MCF 10A (cell line): ENCODE data around the gene INF2. TPM values are rescaled to one million over a fixed set of nuclear protein-coding genes. Genes with fewer than 3 reads are reported as not detected.
A peak's percentile ranks its signal among the peaks of the same experiment; 100 is the strongest.

Source experiments
- BruUV-seq: library from RNA; stranded (reverse); fragments of 400-500 nt; replicated peaks from 2 replicates; lab custom pipeline; 2021; lab: Mats Ljungman, UMichigan
- CTCF ChIA-PET: fragments of 300-600 bp; sonication (Branson Sonifier 250); formaldehyde crosslinking; extraction: SDS; loops from one replicate; lab custom pipeline; 2021; ENCODE audit warnings: antibody characterized with exemption, inconsistent platforms; lab: Yijun Ruan, JAX
- POLR2A ChIA-PET: fragments of 300-600, 350-650 bp; sonication (Branson Sonifier 250); formaldehyde crosslinking; extraction: SDS; loops from one replicate; lab custom pipeline; 2020; ENCODE audit warnings: antibody characterized with exemption, inconsistent platforms; lab: Yijun Ruan, JAX
- DNase-seq: peaks from one replicate; pipeline ENCODE4 v3.0.0-alpha.2; 2018; ENCODE audit not compliant: unreplicated experiment
- H3K27ac Mint-ChIP-seq: one replicate; pipeline ENCODE4 v1.8.0; 2022; ENCODE audit warnings: mild to moderate bottlenecking, low read depth, mixed read lengths; ENCODE audit not compliant: unreplicated experiment
- H3K27me3 Mint-ChIP-seq: one replicate; pipeline ENCODE4 v1.8.0; 2022; ENCODE audit warnings: mixed read lengths; ENCODE audit not compliant: insufficient read depth, unreplicated experiment
- H3K36me3 Mint-ChIP-seq: one replicate; pipeline ENCODE4 v1.8.0; 2022; ENCODE audit warnings: mild to moderate bottlenecking, moderate library complexity, mixed read lengths; ENCODE audit not compliant: insufficient read depth, unreplicated experiment
- H3K4me1 Mint-ChIP-seq: one replicate; pipeline ENCODE4 v1.8.0; 2022; ENCODE audit warnings: mixed read lengths; ENCODE audit not compliant: insufficient read depth, unreplicated experiment
- H3K4me3 Mint-ChIP-seq: one replicate; pipeline ENCODE4 v1.8.0; 2022; ENCODE audit warnings: mild to moderate bottlenecking, moderate library complexity, mixed read lengths; ENCODE audit not compliant: unreplicated experiment
- H3K9me3 Mint-ChIP-seq: one replicate; pipeline ENCODE4 v1.8.0; 2022; ENCODE audit warnings: mixed read lengths; ENCODE audit not compliant: unreplicated experiment
- CTCF ChIP-seq: fragments of 200-600 bp; IDR thresholded peaks from one replicate; pipeline ENCODE4 v1.8.0; 2022; ENCODE audit warnings: antibody characterized with exemption, mild to moderate bottlenecking; ENCODE audit not compliant: unreplicated experiment
- intact Hi-C: fragments of 100-400 bp; cut with micrococcal nuclease; formaldehyde crosslinking; loops from 2 replicates; pipeline ENCODE4 v1.14.1; 2022
- total RNA-seq: library from RNA; stranded (reverse); gene quantifications from 2 replicates; pipeline ENCODE4 v1.2.3, GENCODE V29; 2022

The INF2 gene
- total RNA-seq, 1 experiment from 2014 or later, result 102 TPM

GRCh38 chr14:104752735-104753527 is 63.5 kb downstream of the INF2 start, which contains the start of gene SIVA1:
SIVA1 (plus strand) TSS chr14:104753147; CDS start chr14:104753202, 55 bp downstream.
- no TSS peak for BruUV-seq
- Mint-ChIP-seq H3K36me3 (peaks cover 18% of the 10 kb centered on the region), H3K9me3 (no peaks in the 10 kb centered on the region), H3K27ac (peak within 1 kb of the TSS; percentile 92), H3K4me3 (peak within 1 kb of the TSS; percentile 92), H3K4me1 (peaks cover 28% of the 10 kb centered on the region), H3K27me3 (no peaks in the 10 kb centered on the region)
- peak; percentile 99 for DNase-seq
- ChIA-PET POLR2A (interaction anchor here (0.6 to 2.4 kb wide), 25 partner anchors 10 to 948 kb away, joined by 3 to 13 read pairs (median 4); partner anchors contain the start of genes ADSS1, AKT1 and JAG2), CTCF (interaction anchor here (0.6 to 6.9 kb wide), 6 partner anchors 15 to 528 kb away, joined by 3 to 85 read pairs (median 4); partner anchors contain the start of gene ADSS1)
- no peak for TF ChIP-seq CTCF
- intact Hi-C loops, result loop anchor here (2.0 kb wide), 1 partner anchor 20 kb away; no protein-coding TSS in a partner anchor

GRCh38 chr14:104753528-104754212 is 64.3 kb downstream of the INF2 start:
- Mint-ChIP-seq H3K9me3 (no peaks in the 10 kb centered on the region), H3K27me3 (no peaks in the 10 kb centered on the region), H3K4me3 (peak overlapping the region; percentile 92), H3K36me3 (peaks cover 24% of the 10 kb centered on the region), H3K27ac (peak overlapping the region; percentile 92), H3K4me1 (peaks cover 26% of the 10 kb centered on the region)
- TSS peak; percentile 43 for BruUV-seq
- no peak for TF ChIP-seq CTCF
- ChIA-PET CTCF (interaction anchor here (0.6 to 6.9 kb wide), 6 partner anchors 10 to 266 kb away, joined by 3 to 85 read pairs (median 4); partner anchors contain the start of gene ADSS1), POLR2A (interaction anchor here (0.6 to 2.4 kb wide), 19 partner anchors 10 to 949 kb away, joined by 3 to 13 read pairs (median 4); partner anchors contain the start of genes AKT1, CEP170B and JAG2)
- intact Hi-C loops, result loop anchor here (2.0 kb wide), 1 partner anchor 21 kb away; no protein-coding TSS in a partner anchor
- no peak for DNase-seq

- Mint-ChIP-seq H3K9me3 (no peaks in the 10 kb centered on the region), H3K27me3 (no peaks in the 10 kb centered on the region), H3K4me3 (peak overlapping the region; percentile 92), H3K4me1 (peaks cover 20% of the 10 kb centered on the region), H3K36me3 (peaks cover 28% of the 10 kb centered on the region), H3K27ac (peak overlapping the region; percentile 92)
- DNase-seq, result no peak
- no peak for TF ChIP-seq CTCF
- ChIA-PET CTCF (interaction anchor here (0.6 to 6.3 kb wide), 3 partner anchors 10 to 30 kb away, joined by 3 to 47 read pairs (median 3); partner anchors contain the start of gene ADSS1), POLR2A (interaction anchor here (0.6 to 2.4 kb wide), 10 partner anchors 9 to 219 kb away, joined by 3 to 13 read pairs (median 4); partner anchors contain the start of gene CEP170B)
- no TSS peak for BruUV-seq
- intact Hi-C loops, result no loop called here
Observed at GRCh38 chr14:104754213-104754851, 64.9 kb downstream of the INF2 start.
